DMS53 treated with DMSO at 0.1 percent for 48 hours (cell line): ENCODE measurements around the gene CACNA1E.
"Not testable (repeated sequence)": the region's sequence is repeated elsewhere in the genome, so short reads cannot be mapped to it uniquely, and the experiment has no call there.

ENCODE experiments used
- DNase-seq: peaks from one replicate; lab custom pipeline; 2025; ENCODE audit not compliant: unreplicated experiment; lab: John Stamatoyannopoulos, UW

The CACNA1E gene

GRCh38 chr1:181798191-181798926, 315.0 kb downstream of the CACNA1E start:
- DNase-seq: no peak

- no peak for DNase-seq
These were observed 318.3 kb downstream of the CACNA1E start for GRCh38 chr1:181801617-181802016.

GRCh38 chr1:181802466-181802865, 319.1 kb downstream of the CACNA1E start:
- DNase-seq: no peak

GRCh38 chr1:181803421-181803820, 320.1 kb downstream of the CACNA1E start:
- no peak for DNase-seq

- DNase-seq: no peak
These were observed 321.7 kb downstream of the CACNA1E start for GRCh38 chr1:181804989-181805388.

- DNase-seq: no peak
These were observed 323.4 kb downstream of the CACNA1E start for GRCh38 chr1:181806746-181807145.

- no peak for DNase-seq
These were observed 323.9 kb downstream of the CACNA1E start for GRCh38 chr1:181807251-181807650.

- no peak for DNase-seq
These were observed 326.8 kb downstream of the CACNA1E start for GRCh38 chr1:181809991-181810545.

GRCh38 chr1:181812208-181812607, 328.9 kb downstream of the CACNA1E start:
- no peak for DNase-seq

- DNase-seq: no peak
These were observed 329.9 kb downstream of the CACNA1E start for GRCh38 chr1:181813266-181813665.

GRCh38 chr1:181816608-181817007, 333.3 kb downstream of the CACNA1E start:
- no peak for DNase-seq

- DNase-seq: no peak
These were observed 333.8 kb downstream of the CACNA1E start for GRCh38 chr1:181817091-181817490.

- no peak for DNase-seq
These were observed 335.1 kb downstream of the CACNA1E start for GRCh38 chr1:181818459-181818858.

- DNase-seq: no peak
These were observed 335.6 kb downstream of the CACNA1E start for GRCh38 chr1:181818943-181819342.

GRCh38 chr1:181821701-181822100, 338.4 kb downstream of the CACNA1E start:
- DNase-seq: no peak

GRCh38 chr1:181832173-181832880, 349.0 kb downstream of the CACNA1E start:
- not testable (repeated sequence) for DNase-seq

GRCh38 chr1:181846001-181846645, 362.8 kb downstream of the CACNA1E start:
- no peak for DNase-seq

GRCh38 chr1:181846681-181847080, 363.4 kb downstream of the CACNA1E start:
- no peak for DNase-seq

- no peak for DNase-seq
These were observed 365.8 kb downstream of the CACNA1E start for GRCh38 chr1:181849071-181849470.

GRCh38 chr1:181854212-181854611, 370.9 kb downstream of the CACNA1E start:
- not testable (repeated sequence) for DNase-seq

- no peak for DNase-seq
These were observed 372.1 kb downstream of the CACNA1E start for GRCh38 chr1:181855380-181855779.
